K562 (cell line): ENCODE data around the gene FAM131C. TPM values are rescaled to one million over a fixed set of nuclear protein-coding genes. Genes with fewer than 3 reads are reported as not detected.

Experiments
- ETS2 ChIP-seq: IDR thresholded peaks from 2 replicates; pipeline ENCODE4 v1.6.1; 2016; ENCODE audit warnings: borderline replicate concordance, missing genetic modification characterization, mild to moderate bottlenecking, moderate library complexity, missing compliant biosample characterization; ENCODE audit not compliant: poor library complexity, severe bottlenecking
- ETV1 ChIP-seq: fragments of 450-650 bp; conservative IDR thresholded peaks from 2 replicates; pipeline ENCODE4 v1.6.1; 2016; ENCODE audit warnings: missing genetic modification characterization, control low read depth, low read depth, missing compliant biosample characterization
- ETV6 ChIP-seq, 3 experiments: fragments of 150-350 bp in 1 of 3; sonication (generic) in 1 of 3; formaldehyde crosslinking in 1 of 3; IDR thresholded peaks; 2 replicates each; pipeline versions ENCODE4 v1.6.1 to v1.8.0; 2014 to 2022; ENCODE audit warnings: borderline replicate concordance in 2 of 3, low read depth in 2 of 3, antibody characterized with exemption in 1 of 3, low read length in 1 of 3, mild to moderate bottlenecking in 1 of 3, missing genetic modification reagents in 1 of 3
- HLTF ChIP-seq: fragments of 450-650 bp; IDR thresholded peaks from 2 replicates; pipeline ENCODE4 v1.6.1; 2016
- HMGN3 ChIP-seq: IDR thresholded peaks from 2 replicates; pipeline ENCODE4 v1.6.1; 2011; ENCODE audit warnings: borderline replicate concordance, low read depth, mild to moderate bottlenecking, mixed read lengths, low read length; ENCODE audit not compliant: insufficient read length; ENCODE audit errors: extremely low read depth
- HNRNPL ChIP-seq: fragments of 200-400 bp; formaldehyde crosslinking; IDR thresholded peaks from 2 replicates; pipeline ENCODE4 v1.6.1; 2017; ENCODE audit warnings: low read depth, mild to moderate bottlenecking, low read length
- KAT8 ChIP-seq: fragments of 450-650 bp; IDR thresholded peaks from 2 replicates; pipeline ENCODE4 v1.6.1; 2016; ENCODE audit warnings: low read depth, mild to moderate bottlenecking
- NFE2 ChIP-seq: IDR thresholded peaks from 2 replicates; pipeline ENCODE4 v1.6.1; 2014; ENCODE audit warnings: antibody characterized with exemption, low read depth
- PHB ChIP-seq: fragments of 250-450 bp; sonication (Bioruptor Pico); IDR thresholded peaks from 2 replicates; pipeline ENCODE4 v1.5.0; 2021
- SIRT6 ChIP-seq: IDR thresholded peaks from one replicate; pipeline ENCODE4 v1.6.1; 2012; ENCODE audit warnings: low read depth, mild to moderate bottlenecking, control low read depth, inconsistent platforms, low read length, moderate library complexity
- TAF7 ChIP-seq: fragments of 450-650 bp; IDR thresholded peaks from 2 replicates; pipeline ENCODE4 v1.6.1; 2016; ENCODE audit warnings: missing genetic modification characterization, missing compliant biosample characterization
- TBL1XR1 ChIP-seq, 2 experiments: IDR thresholded peaks; 2 replicates each; pipeline ENCODE4 v1.6.1; 2012; ENCODE audit warnings: improper control_type of control experiment in 2 of 2, low read length in 2 of 2, mild to moderate bottlenecking in 1 of 2
- ZNF696 ChIP-seq: fragments of 250-450 bp; sonication (Bioruptor Pico); conservative IDR thresholded peaks from 2 replicates; pipeline ENCODE4 v1.4.0; 2020; ENCODE audit warnings: mild to moderate bottlenecking, moderate library complexity
- ZNF785 ChIP-seq: fragments of 250-450 bp; sonication (Bioruptor Pico); IDR thresholded peaks from 2 replicates; pipeline ENCODE4 v1.4.0; 2020; ENCODE audit warnings: mild to moderate bottlenecking
- polyA plus RNA-seq, 8 experiments: library from polyadenylated mRNA; depleted of rRNA in 4 of 8; stranded (reverse) in 5 of 8; unstranded in 3 of 8; fragments of >200 nt; fragmentation: Nextera tagmentation in 2 of 8; fragmentation: Illumina TruSeq in 1 of 8; extraction: Ambion mirVana in 2 of 8; extraction: Trizol in 1 of 8; gene quantifications; 2 replicates each; pipeline versions ENCODE4 v1.2.1 to v1.2.3, GENCODE V29; 2011 to 2014; ENCODE audit warnings: inconsistent platforms in 1 of 8, missing spikeins in 1 of 8
- total RNA-seq, 7 experiments: library from RNA; depleted of rRNA in 6 of 7; stranded (reverse); fragments of >200 nt in 6 of 7; fragmentation: Illumina TruSeq in 2 of 7; extraction: Trizol in 2 of 7; gene quantifications; 2 replicates each; pipeline versions ENCODE4 v1.2.1 to v1.2.3, GENCODE V29; 2011 to 2021; ENCODE audit warnings: low replicate concordance in 1 of 7
- TF ChIP-seq, protein P1 (sequence below): fragments of 250-450 bp; sonication (Bioruptor Pico); IDR thresholded peaks from 2 replicates; pipeline ENCODE4 v1.8.0; 2021; ENCODE audit warnings: moderate library complexity, mild to moderate bottlenecking, inconsistent platforms
- TF ChIP-seq, protein P2 (sequence below): sonication (generic); formaldehyde crosslinking; IDR thresholded peaks from 2 replicates; pipeline ENCODE4 v1.8.0; 2022; ENCODE audit warnings: missing genetic modification reagents, mild to moderate bottlenecking, moderate library complexity, borderline replicate concordance
- TF ChIP-seq, protein P3 (sequence below): conservative IDR thresholded peaks from 2 replicates; pipeline ENCODE4 v1.6.1; 2011; ENCODE audit warnings: low read depth, mild to moderate bottlenecking, low read length; ENCODE audit not compliant: control insufficient read depth
- TF ChIP-seq, protein P4 (sequence below): fragments of 250-450 bp; sonication (Bioruptor Pico); IDR thresholded peaks from 2 replicates; pipeline ENCODE4 v1.8.0; 2022; ENCODE audit warnings: inconsistent platforms
- TF ChIP-seq, protein P5 (sequence below): sonication (generic); formaldehyde crosslinking; IDR thresholded peaks from 2 replicates; pipeline ENCODE4 v1.9.0; 2022; ENCODE audit warnings: mild to moderate bottlenecking, missing genetic modification reagents

FAM131C gene
- total and polyA plus RNA-seq, 9 of the 15 experiments (the other 6 are each of a cell fraction or from before 2014, with no cell fraction given): 0.10 to 0.29 (median 0.16) TPM; not detected in 6

GRCh38 chr1:16053781-16054502 lies 19.5 kb downstream of the FAM131C start (continued):
- TF ChIP-seq, protein P1, sequence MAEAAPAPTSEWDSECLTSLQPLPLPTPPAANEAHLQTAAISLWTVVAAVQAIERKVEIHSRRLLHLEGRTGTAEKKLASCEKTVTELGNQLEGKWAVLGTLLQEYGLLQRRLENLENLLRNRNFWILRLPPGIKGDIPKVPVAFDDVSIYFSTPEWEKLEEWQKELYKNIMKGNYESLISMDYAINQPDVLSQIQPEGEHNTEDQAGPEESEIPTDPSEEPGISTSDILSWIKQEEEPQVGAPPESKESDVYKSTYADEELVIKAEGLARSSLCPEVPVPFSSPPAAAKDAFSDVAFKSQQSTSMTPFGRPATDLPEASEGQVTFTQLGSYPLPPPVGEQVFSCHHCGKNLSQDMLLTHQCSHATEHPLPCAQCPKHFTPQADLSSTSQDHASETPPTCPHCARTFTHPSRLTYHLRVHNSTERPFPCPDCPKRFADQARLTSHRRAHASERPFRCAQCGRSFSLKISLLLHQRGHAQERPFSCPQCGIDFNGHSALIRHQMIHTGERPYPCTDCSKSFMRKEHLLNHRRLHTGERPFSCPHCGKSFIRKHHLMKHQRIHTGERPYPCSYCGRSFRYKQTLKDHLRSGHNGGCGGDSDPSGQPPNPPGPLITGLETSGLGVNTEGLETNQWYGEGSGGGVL: no peak
- TF ChIP-seq HMGN3: no peak
- TF ChIP-seq NFE2: no peak; the same call in 1 of the 2 replicates
- no peak for TF ChIP-seq HLTF
- TF ChIP-seq, protein P2, sequence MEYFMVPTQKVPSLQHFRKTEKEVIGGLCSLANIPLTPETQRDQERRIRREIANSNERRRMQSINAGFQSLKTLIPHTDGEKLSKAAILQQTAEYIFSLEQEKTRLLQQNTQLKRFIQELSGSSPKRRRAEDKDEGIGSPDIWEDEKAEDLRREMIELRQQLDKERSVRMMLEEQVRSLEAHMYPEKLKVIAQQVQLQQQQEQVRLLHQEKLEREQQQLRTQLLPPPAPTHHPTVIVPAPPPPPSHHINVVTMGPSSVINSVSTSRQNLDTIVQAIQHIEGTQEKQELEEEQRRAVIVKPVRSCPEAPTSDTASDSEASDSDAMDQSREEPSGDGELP (CRISPR knock-in tag): peak; percentile 81
- TF ChIP-seq, protein P3, sequence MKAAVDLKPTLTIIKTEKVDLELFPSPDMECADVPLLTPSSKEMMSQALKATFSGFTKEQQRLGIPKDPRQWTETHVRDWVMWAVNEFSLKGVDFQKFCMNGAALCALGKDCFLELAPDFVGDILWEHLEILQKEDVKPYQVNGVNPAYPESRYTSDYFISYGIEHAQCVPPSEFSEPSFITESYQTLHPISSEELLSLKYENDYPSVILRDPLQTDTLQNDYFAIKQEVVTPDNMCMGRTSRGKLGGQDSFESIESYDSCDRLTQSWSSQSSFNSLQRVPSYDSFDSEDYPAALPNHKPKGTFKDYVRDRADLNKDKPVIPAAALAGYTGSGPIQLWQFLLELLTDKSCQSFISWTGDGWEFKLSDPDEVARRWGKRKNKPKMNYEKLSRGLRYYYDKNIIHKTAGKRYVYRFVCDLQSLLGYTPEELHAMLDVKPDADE: peak; percentile 94
- TF ChIP-seq, protein P4, sequence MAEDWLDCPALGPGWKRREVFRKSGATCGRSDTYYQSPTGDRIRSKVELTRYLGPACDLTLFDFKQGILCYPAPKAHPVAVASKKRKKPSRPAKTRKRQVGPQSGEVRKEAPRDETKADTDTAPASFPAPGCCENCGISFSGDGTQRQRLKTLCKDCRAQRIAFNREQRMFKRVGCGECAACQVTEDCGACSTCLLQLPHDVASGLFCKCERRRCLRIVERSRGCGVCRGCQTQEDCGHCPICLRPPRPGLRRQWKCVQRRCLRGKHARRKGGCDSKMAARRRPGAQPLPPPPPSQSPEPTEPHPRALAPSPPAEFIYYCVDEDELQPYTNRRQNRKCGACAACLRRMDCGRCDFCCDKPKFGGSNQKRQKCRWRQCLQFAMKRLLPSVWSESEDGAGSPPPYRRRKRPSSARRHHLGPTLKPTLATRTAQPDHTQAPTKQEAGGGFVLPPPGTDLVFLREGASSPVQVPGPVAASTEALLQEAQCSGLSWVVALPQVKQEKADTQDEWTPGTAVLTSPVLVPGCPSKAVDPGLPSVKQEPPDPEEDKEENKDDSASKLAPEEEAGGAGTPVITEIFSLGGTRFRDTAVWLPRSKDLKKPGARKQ (CRISPR knock-in tag): no peak
- no peak for TF ChIP-seq ZNF785
- TF ChIP-seq HNRNPL: no peak
- TF ChIP-seq ETV6 (IDR thresholded peaks at IDR 0.05; ENCODE audit: borderline replicate concordance in 1 of 2, low read depth in 2 of 2, low read length in 1 of 2): no peak
- no peak for TF ChIP-seq ETV6 (CRISPR knock-in tag; IDR thresholded peaks at IDR 0.05; ENCODE audit: borderline replicate concordance)
- TF ChIP-seq ETV1 (tag): 0 out of 2 replicates have a peak, but pooled peaks have one; percentile 33
- no peak for TF ChIP-seq PHB (CRISPR knock-in tag)
- TF ChIP-seq ZNF696 (CRISPR knock-in tag): no peak
- peak; percentile 42 to 68; a peak in 1 of 4 replicates for TF ChIP-seq TBL1XR1 (IDR thresholded peaks at IDR 0.05; ENCODE audit: low read length in 2 of 2)
- TF ChIP-seq, protein P5, sequence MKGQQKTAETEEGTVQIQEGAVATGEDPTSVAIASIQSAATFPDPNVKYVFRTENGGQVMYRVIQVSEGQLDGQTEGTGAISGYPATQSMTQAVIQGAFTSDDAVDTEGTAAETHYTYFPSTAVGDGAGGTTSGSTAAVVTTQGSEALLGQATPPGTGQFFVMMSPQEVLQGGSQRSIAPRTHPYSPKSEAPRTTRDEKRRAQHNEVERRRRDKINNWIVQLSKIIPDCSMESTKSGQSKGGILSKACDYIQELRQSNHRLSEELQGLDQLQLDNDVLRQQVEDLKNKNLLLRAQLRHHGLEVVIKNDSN (CRISPR knock-in tag): no peak
- TF ChIP-seq TAF7 (tag): no peak
- no peak for TF ChIP-seq ETS2
- TF ChIP-seq SIRT6: no peak
- TF ChIP-seq KAT8: no peak
